Activated T-cell treated with anti-CD3 and anti-CD28 coated beads for 24 hours (primary cell): ENCODE results near the gene CARM1.
"Not testable (repeated sequence)": the region's sequence is repeated elsewhere in the genome, so short reads cannot be mapped to it uniquely, and the experiment has no call there.

ENCODE experiments used
- DNase-seq: peaks from one replicate; pipeline ENCODE4 v3.0.0-alpha.2; 2020; ENCODE audit warnings: low read depth

Gene CARM1

GRCh38 chr19:10870955-10871603, at the start of gene CARM1:
Gene CARM1 (plus strand): TSS chr19:10871553. CDS start chr19:10871703, 150 bp downstream.
- peak; percentile 99 for DNase-seq

GRCh38 chr19:10823690-10824089, 47.7 kb upstream of the CARM1 start:
- no peak for DNase-seq

- no peak for DNase-seq
These were observed 45.1 kb upstream of the CARM1 start for GRCh38 chr19:10826231-10826630.

- no peak for DNase-seq
These were observed 44.5 kb upstream of the CARM1 start for GRCh38 chr19:10826846-10827245.

GRCh38 chr19:10828981-10829821, 42.2 kb upstream of the CARM1 start:
- no peak for DNase-seq

GRCh38 chr19:10829967-10830366, 41.4 kb upstream of the CARM1 start:
- no peak for DNase-seq

GRCh38 chr19:10830370-10830769, 41.0 kb upstream of the CARM1 start:
- no peak for DNase-seq

GRCh38 chr19:10830931-10831779, 40.2 kb upstream of the CARM1 start:
- no peak for DNase-seq

GRCh38 chr19:10831987-10832938, 39.1 kb upstream of the CARM1 start:
- DNase-seq, result no peak

GRCh38 chr19:10832939-10833296, 38.4 kb upstream of the CARM1 start:
- no peak for DNase-seq

GRCh38 chr19:10835089-10835753, 36.1 kb upstream of the CARM1 start:
- DNase-seq, result no peak

GRCh38 chr19:10835754-10836478, 35.4 kb upstream of the CARM1 start, which contains the start of gene TMED1:
Gene TMED1 (minus strand): TSS chr19:10836212. CDS start chr19:10836191, 21 bp downstream.
- DNase-seq, result peak; percentile 93

- DNase-seq, result peak; percentile 79
These were observed 34.6 kb upstream of the CARM1 start for GRCh38 chr19:10836479-10837330.

GRCh38 chr19:10837649-10838048, 33.7 kb upstream of the CARM1 start:
- DNase-seq, result not testable (repeated sequence)

GRCh38 chr19:10838377-10838776, 33.0 kb upstream of the CARM1 start:
- DNase-seq, result no peak

- DNase-seq, result no peak
These were observed 32.0 kb upstream of the CARM1 start for GRCh38 chr19:10839114-10840050.

- DNase-seq, result no peak
These were observed 28.6 kb upstream of the CARM1 start for GRCh38 chr19:10842788-10843187.
